H1 (cell line): Measurements from ENCODE around the gene LURAP1L. TPM values are rescaled to one million over a fixed set of nuclear protein-coding genes. Genes with fewer than 3 reads are reported as not detected.

Experiments
- CTCF ChIA-PET: fragments of 300-600 bp; sonication (Branson Sonifier 250); formaldehyde crosslinking; loops from one replicate; lab custom pipeline; 2021; ENCODE audit not compliant: partially characterized antibody; lab: Charles Lee
- POLR2A ChIA-PET: fragments of 300-600 bp; sonication (Branson Sonifier 250); formaldehyde crosslinking; loops from one replicate; lab custom pipeline; 2021; ENCODE audit warnings: inconsistent platforms; ENCODE audit not compliant: partially characterized antibody; lab: Charles Lee
- DNase-seq, 2 experiments: peaks; one replicate each; pipeline versions ENCODE4 v3.0.0 to v3.0.0-alpha.2; 2010 to 2022; ENCODE audit warnings: low spot score in 2 of 2, low read depth in 1 of 2, mixed read lengths in 1 of 2
- FAIRE-seq: peaks from 2 replicates; lab custom pipeline; 2011; peaks lifted over from hg19 to GRCh38; lab: Jason Lieb, UNC
- H2AFZ ChIP-seq: 2 replicates; pipeline ENCODE4 v1.8.1; 2012; ENCODE audit warnings: low read length, inconsistent platforms
- H2AK5ac ChIP-seq: 2 replicates; pipeline ENCODE4 v1.6.1; 2013; ENCODE audit warnings: low read depth, low read length
- H2BK120ac ChIP-seq: replicated peaks from 2 replicates; pipeline ENCODE3; 2013; ENCODE audit warnings: low read depth, low read length, inconsistent platforms
- H2BK12ac ChIP-seq: 2 replicates; pipeline ENCODE4 v1.6.1; 2013; ENCODE audit warnings: low read depth, low read length
- H2BK15ac ChIP-seq: 2 replicates; pipeline ENCODE4 v1.6.1; 2013; ENCODE audit warnings: low read length
- H2BK20ac ChIP-seq: 2 replicates; pipeline ENCODE4 v1.6.1; 2013; ENCODE audit warnings: low read length
- H2BK5ac ChIP-seq: 2 replicates; pipeline ENCODE4 v1.6.1; 2013; ENCODE audit warnings: low read depth, low read length
- H3K14ac ChIP-seq: 2 replicates; pipeline ENCODE4 v1.6.1; 2013; ENCODE audit warnings: inconsistent platforms; ENCODE audit not compliant: insufficient read length
- H3K18ac ChIP-seq: 2 replicates; pipeline ENCODE4 v1.6.1; 2013; ENCODE audit warnings: low read length; ENCODE audit errors: extremely low read depth
- H3K23ac ChIP-seq: 2 replicates; pipeline ENCODE4 v1.6.1; 2013; ENCODE audit warnings: inconsistent platforms; ENCODE audit not compliant: insufficient read length
- H3K23me2 ChIP-seq: 2 replicates; pipeline ENCODE4 v1.6.1; 2013; ENCODE audit warnings: low read depth, low read length
- H3K27ac ChIP-seq: 2 replicates; pipeline ENCODE4 v1.6.1; 2011; ENCODE audit warnings: low read depth, low read length, inconsistent platforms
- H3K27me3 ChIP-seq, 4 experiments: replicated peaks in 1 of 4; 1 replicate in 1 of 4; 2 replicates in 3 of 4; pipeline versions ENCODE4 v1.6.1 to v1.8.1; 2011 to 2013; ENCODE audit warnings: low read length in 3 of 4, mild to moderate bottlenecking in 3 of 4, inconsistent platforms in 2 of 4, mixed read lengths in 2 of 4, moderate library complexity in 1 of 4; ENCODE audit not compliant: control insufficient read depth in 3 of 4, insufficient read depth in 3 of 4; ENCODE audit errors: extremely low read depth in 1 of 4
- H3K36me3 ChIP-seq, 4 experiments: 2 replicates each; pipeline versions ENCODE4 v1.6.1 to v1.8.1; 2011 to 2013; ENCODE audit warnings: mild to moderate bottlenecking in 4 of 4, low read length in 3 of 4, moderate library complexity in 2 of 4, control low read depth in 1 of 4, inconsistent platforms in 1 of 4; ENCODE audit not compliant: insufficient read depth in 4 of 4, control insufficient read depth in 2 of 4
- H3K4ac ChIP-seq: replicated peaks from 2 replicates; pipeline ENCODE3; 2013; ENCODE audit warnings: low read length, low read depth, mixed read lengths, inconsistent platforms; ENCODE audit not compliant: insufficient read length
- H3K4me1 ChIP-seq, 4 experiments: replicated peaks in 1 of 4; 1 replicate in 1 of 4; 2 replicates in 3 of 4; pipeline versions ENCODE4 v1.6.1 to v1.8.1; 2011 to 2013; ENCODE audit warnings: low read length in 3 of 4, inconsistent platforms in 2 of 4, mixed read lengths in 1 of 4; ENCODE audit not compliant: insufficient read depth in 4 of 4, control insufficient read depth in 3 of 4
- H3K4me2 ChIP-seq, 2 experiments: 2 replicates each; pipeline versions ENCODE4 v1.6.1 to v1.8.1; 2011 to 2013; ENCODE audit warnings: low read depth in 2 of 2, low read length in 2 of 2, control low read depth in 1 of 2, inconsistent platforms in 1 of 2, mild to moderate bottlenecking in 1 of 2; ENCODE audit not compliant: insufficient read depth in 1 of 2
- H3K4me3 ChIP-seq, 4 experiments: fragments of 200-600, 300-600 bp in 1 of 4; sonication (generic), shearing (Covaris generic), sonication (Bioruptor Twin) in 1 of 4; 2 replicates each; pipeline versions ENCODE4 v1.5.1 to v1.8.1; 2011 to 2016; ENCODE audit warnings: low read length in 4 of 4, low read depth in 3 of 4, control low read depth in 2 of 4, inconsistent platforms in 2 of 4, mild to moderate bottlenecking in 2 of 4, mixed read lengths in 1 of 4, moderate library complexity in 1 of 4; ENCODE audit not compliant: insufficient read depth in 2 of 4; ENCODE audit errors: extremely low read depth in 1 of 4
- H3K56ac ChIP-seq: replicated peaks from 2 replicates; pipeline ENCODE3; 2013; ENCODE audit warnings: low read depth, mild to moderate bottlenecking, mixed read lengths, low read length, inconsistent platforms; ENCODE audit not compliant: insufficient read length
- H3K79me1 ChIP-seq: 2 replicates; pipeline ENCODE4 v1.6.1; 2013; ENCODE audit warnings: low read depth, low read length, control low read depth
- H3K79me2 ChIP-seq, 2 experiments: 2 replicates each; pipeline versions ENCODE4 v1.6.1 to v1.8.1; 2012 to 2013; ENCODE audit warnings: low read length in 2 of 2, mild to moderate bottlenecking in 2 of 2, inconsistent platforms in 1 of 2; ENCODE audit not compliant: insufficient read depth in 2 of 2, control insufficient read depth in 1 of 2
- H3K9ac ChIP-seq, 4 experiments: replicated peaks in 1 of 4; 1 replicate in 1 of 4; 2 replicates in 3 of 4; pipeline versions ENCODE4 v1.6.1 to v1.8.1; 2011 to 2013; ENCODE audit warnings: low read depth in 3 of 4, low read length in 3 of 4, control low read depth in 2 of 4, mild to moderate bottlenecking in 2 of 4, moderate library complexity in 2 of 4, inconsistent platforms in 1 of 4; ENCODE audit errors: extremely low read depth in 1 of 4
- H3K9me3 ChIP-seq, 2 experiments: 2 replicates each; pipeline versions ENCODE4 v1.6.1 to v1.8.1; 2012 to 2013; ENCODE audit warnings: mild to moderate bottlenecking in 2 of 2, moderate library complexity in 2 of 2, control low read depth in 1 of 2, inconsistent platforms in 1 of 2, low read depth in 1 of 2, low read length in 1 of 2, mixed read lengths in 1 of 2; ENCODE audit not compliant: insufficient read depth in 2 of 2
- H4K20me1 ChIP-seq, 2 experiments: replicated peaks in 1 of 2; 2 replicates each; pipeline versions ENCODE3 to v1.8.1; 2011 to 2013; ENCODE audit warnings: inconsistent platforms in 2 of 2, low read length in 2 of 2, mild to moderate bottlenecking in 1 of 2; ENCODE audit not compliant: insufficient read depth in 2 of 2, control insufficient read depth in 1 of 2
- H4K5ac ChIP-seq: 2 replicates; pipeline ENCODE4 v1.6.1; 2013; ENCODE audit warnings: low read length, low read depth, mixed read lengths, inconsistent platforms; ENCODE audit not compliant: insufficient read length
- H4K8ac ChIP-seq: 2 replicates; pipeline ENCODE4 v1.8.0; 2013; ENCODE audit warnings: mild to moderate bottlenecking, moderate library complexity, low read length, inconsistent platforms; ENCODE audit not compliant: insufficient read depth; ENCODE audit errors: extremely low read depth
- H4K91ac ChIP-seq: replicated peaks from 2 replicates; pipeline ENCODE3; 2013; ENCODE audit warnings: low read length, mixed read lengths, inconsistent platforms; ENCODE audit not compliant: insufficient read length
- ATF2 ChIP-seq: IDR thresholded peaks from 2 replicates; pipeline ENCODE4 v1.6.1; 2012; ENCODE audit warnings: low read length, inconsistent platforms
- BRCA1 ChIP-seq: IDR thresholded peaks from 2 replicates; pipeline ENCODE4 v1.6.1; 2012; ENCODE audit warnings: low read depth, low read length, improper control_type of control experiment
- CHD2 ChIP-seq: IDR thresholded peaks from 2 replicates; pipeline ENCODE4 v1.6.1; 2012; ENCODE audit warnings: low read length, improper control_type of control experiment
- GABPA ChIP-seq: IDR thresholded peaks from 2 replicates; pipeline ENCODE4 v1.6.1; 2011; ENCODE audit warnings: mild to moderate bottlenecking, low read length, moderate library complexity, borderline replicate concordance; ENCODE audit not compliant: insufficient read depth
- HDAC2 ChIP-seq, 2 experiments: fragments of 300-600 bp in 1 of 2; sonication (generic) in 1 of 2; IDR thresholded peaks; 2 replicates each; pipeline ENCODE4 v1.6.1; 2011 to 2012; ENCODE audit warnings: low read depth in 2 of 2, low read length in 2 of 2, mild to moderate bottlenecking in 2 of 2, moderate library complexity in 2 of 2, borderline replicate concordance in 1 of 2, inconsistent platforms in 1 of 2
- HDAC6 ChIP-seq: IDR thresholded peaks from one replicate; pipeline ENCODE4 v1.7.1; 2012; ENCODE audit warnings: low read depth, mild to moderate bottlenecking, inconsistent platforms, low read length, moderate library complexity
- RFX5 ChIP-seq: IDR thresholded peaks from 2 replicates; pipeline ENCODE4 v1.6.1; 2011; ENCODE audit warnings: low read depth, low read length, improper control_type of control experiment, borderline replicate concordance
- TAF1 ChIP-seq: IDR thresholded peaks from 2 replicates; pipeline ENCODE4 v1.6.1; 2011; ENCODE audit warnings: mild to moderate bottlenecking, low read depth, low read length
- TEAD4 ChIP-seq: IDR thresholded peaks from 2 replicates; pipeline ENCODE4 v1.6.1; 2012; ENCODE audit warnings: low read depth, low read length, inconsistent platforms, mixed read lengths
- WGBS, 2 experiments: shearing (Covaris generic) in 1 of 2; methylation state at CpG; one replicate each; pipeline versions ENCODE4 v1.1.6 to v1.1.7; 2013 to 2015; ENCODE audit warnings: low lambda C conversion rate in 2 of 2, mixed read lengths in 2 of 2, inconsistent platforms in 1 of 2, low coverage in 1 of 2, missing lambda C conversion rate in 1 of 2; ENCODE audit not compliant: insufficient replicate concordance in 2 of 2, insufficient coverage in 1 of 2, insufficient read length in 1 of 2; ENCODE audit errors: extremely low coverage in 1 of 2, missing lambda C conversion rate in 1 of 2; 5-methylcytosine and 5-hydroxymethylcytosine counted together
- polyA plus RNA-seq, 7 experiments: library from polyadenylated mRNA; depleted of rRNA in 3 of 7; stranded (reverse) in 5 of 7; unstranded in 2 of 7; fragments of >200 nt in 5 of 7; fragments of 200-250 nt in 2 of 7; gene quantifications; 1 replicate in 5 of 7; 2 replicates in 1 of 7; 4 replicates in 1 of 7; pipeline versions ENCODE4 v1.2.1 to v1.2.3, GENCODE V29; 2011 to 2013; ENCODE audit warnings: missing spikeins in 2 of 7, mixed read lengths in 2 of 7
- total RNA-seq: library from RNA; stranded (reverse); fragmentation: NEBNext Ultra II Directional; extraction: Animal tissue kit (Norgen Biotek cat#: 25700); gene quantifications from 2 replicates; pipeline ENCODE4 v1.2.1, GENCODE V29; 2021

The LURAP1L gene
- total and polyA plus RNA-seq, 2 of the 8 experiments (the other 6 are each of a cell fraction or from before 2014, with no cell fraction given) = 0.63 to 1.2 TPM

GRCh38 chr9:12783767-12784460 lies 9.1 kb downstream of the LURAP1L start:
- no peak overlapping the region for H4K8ac ChIP-seq
- no peak overlapping the region for H2BK5ac ChIP-seq
- H2AK5ac ChIP-seq = no peak overlapping the region
- no peak overlapping the region for H2BK120ac ChIP-seq
- no peak overlapping the region for H3K27ac ChIP-seq
- H3K14ac ChIP-seq = no peak overlapping the region
- no peak overlapping the region for H2BK20ac ChIP-seq
- no peak overlapping the region for H3K56ac ChIP-seq
- no peak overlapping the region for H3K23ac ChIP-seq
- no peaks in the 10 kb centered on the region for H4K20me1 ChIP-seq
- no peak overlapping the region for H3K4me2 ChIP-seq
- H3K9me3 ChIP-seq = no peaks in the 10 kb centered on the region
- no peaks in the 10 kb centered on the region for H3K36me3 ChIP-seq
- no peaks in the 10 kb centered on the region for H3K79me1 ChIP-seq
- H3K23me2 ChIP-seq = no peaks in the 10 kb centered on the region
- no peak overlapping the region for H3K9ac ChIP-seq
- no peak overlapping the region for H4K91ac ChIP-seq
- 88% methylated on average over 1 of the region's 1 CpG; no CpG with 5 or more reads in 1 of the 2 experiments for whole genome bisulfite sequencing, 2 experiments
- H2AFZ ChIP-seq = no peak overlapping the region
- ChIA-PET POLR2A (no interaction called here), CTCF (interaction anchor here (0.8 to 1.7 kb wide), 2 partner anchors 8 to 10 kb away, joined by 3 to 6 read pairs; no protein-coding TSS in a partner anchor)
- no peaks in the 10 kb centered on the region for H3K79me2 ChIP-seq
- H2BK12ac ChIP-seq = no peak overlapping the region
- no peaks in the 10 kb centered on the region for H3K4me1 ChIP-seq
- no peak for DNase-seq
- no peak overlapping the region for H3K18ac ChIP-seq
- H3K4ac ChIP-seq = no peak overlapping the region
- H4K5ac ChIP-seq = no peak overlapping the region
- FAIRE-seq = no peak
- TF ChIP-seq CHD2 = no peak
- no peak for TF ChIP-seq GABPA
- no peak for TF ChIP-seq TEAD4
- no peak for TF ChIP-seq RFX5
- no peak for TF ChIP-seq BRCA1
- TF ChIP-seq HDAC6 = no peak
- TF ChIP-seq ATF2 = no peak
- no peak for TF ChIP-seq HDAC2 (IDR thresholded peaks at IDR 0.05; ENCODE audit: borderline replicate concordance in 1 of 2, low read depth in 2 of 2, low read length in 2 of 2)
- no peak for TF ChIP-seq TAF1
- H2BK15ac ChIP-seq = no peak overlapping the region
- H3K4me3 ChIP-seq = no peak overlapping the region
- no peaks in the 10 kb centered on the region for H3K27me3 ChIP-seq
